Measurements from ENCODE around the gene PCDHAC1.

DNA sequence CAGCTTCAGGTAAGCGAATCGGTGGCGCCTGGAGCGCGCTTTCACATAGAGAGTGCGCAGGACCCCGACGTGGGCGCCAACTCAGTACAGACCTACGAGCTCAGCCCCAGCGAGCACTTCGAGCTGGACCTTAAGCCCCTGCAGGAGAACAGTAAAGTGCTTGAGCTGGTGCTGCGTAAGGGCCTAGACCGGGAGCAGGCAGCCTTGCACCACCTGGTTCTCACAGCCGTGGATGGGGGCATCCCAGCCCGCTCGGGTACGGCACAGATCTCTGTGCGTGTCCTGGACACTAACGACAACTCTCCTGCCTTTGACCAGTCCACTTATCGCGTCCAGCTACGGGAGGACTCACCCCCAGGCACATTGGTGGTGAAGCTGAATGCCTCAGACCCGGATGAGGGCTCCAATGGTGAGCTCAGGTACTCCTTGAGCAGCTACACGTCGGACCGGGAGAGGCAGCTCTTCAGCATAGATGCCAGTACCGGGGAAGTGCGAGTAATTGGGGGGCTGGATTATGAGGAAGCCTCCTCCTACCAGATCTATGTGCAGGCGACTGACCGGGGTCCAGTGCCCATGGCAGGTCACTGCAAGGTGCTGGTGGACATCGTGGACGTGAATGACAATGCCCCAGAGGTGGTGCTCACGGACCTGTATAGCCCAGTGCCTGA, 41.3 kb downstream of the PCDHAC1 start:
- TF ChIP-seq, protein P1, sequence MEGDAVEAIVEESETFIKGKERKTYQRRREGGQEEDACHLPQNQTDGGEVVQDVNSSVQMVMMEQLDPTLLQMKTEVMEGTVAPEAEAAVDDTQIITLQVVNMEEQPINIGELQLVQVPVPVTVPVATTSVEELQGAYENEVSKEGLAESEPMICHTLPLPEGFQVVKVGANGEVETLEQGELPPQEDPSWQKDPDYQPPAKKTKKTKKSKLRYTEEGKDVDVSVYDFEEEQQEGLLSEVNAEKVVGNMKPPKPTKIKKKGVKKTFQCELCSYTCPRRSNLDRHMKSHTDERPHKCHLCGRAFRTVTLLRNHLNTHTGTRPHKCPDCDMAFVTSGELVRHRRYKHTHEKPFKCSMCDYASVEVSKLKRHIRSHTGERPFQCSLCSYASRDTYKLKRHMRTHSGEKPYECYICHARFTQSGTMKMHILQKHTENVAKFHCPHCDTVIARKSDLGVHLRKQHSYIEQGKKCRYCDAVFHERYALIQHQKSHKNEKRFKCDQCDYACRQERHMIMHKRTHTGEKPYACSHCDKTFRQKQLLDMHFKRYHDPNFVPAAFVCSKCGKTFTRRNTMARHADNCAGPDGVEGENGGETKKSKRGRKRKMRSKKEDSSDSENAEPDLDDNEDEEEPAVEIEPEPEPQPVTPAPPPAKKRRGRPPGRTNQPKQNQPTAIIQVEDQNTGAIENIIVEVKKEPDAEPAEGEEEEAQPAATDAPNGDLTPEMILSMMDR (IDR thresholded peaks at IDR 0.05), result no peak
- TF ChIP-seq POLR2A (IDR thresholded peaks at IDR 0.05; ENCODE audit: low read depth), result no peak
- TF ChIP-seq EP300 (IDR thresholded peaks at IDR 0.05), result no peak
